GM18873 (cell line): Measurements from ENCODE around the gene PRF1.
"Not testable (repeated sequence)": the region's sequence is repeated elsewhere in the genome, so short reads cannot be mapped to it uniquely, and the experiment has no call there.

Experiments
- ATAC-seq: cut with Tn5 transposase; IDR thresholded peaks from one replicate; pipeline ENCODE4 v1.9.1; 2021; ENCODE audit warnings: mild to moderate bottlenecking, moderate library complexity, moderate number of reproducible peaks; ENCODE audit not compliant: unreplicated experiment, low FRiP score

Gene PRF1

GRCh38 chr10:70602665-70603448 lies at the start of gene PRF1:
Gene PRF1 (minus strand): TSS chr10:70602741. CDS start chr10:70600902, 1,839 bp downstream.
- no peak for ATAC-seq

- ATAC-seq: no peak
Measured at GRCh38 chr10:70651661-70652060, 49.1 kb upstream of the PRF1 start.

- ATAC-seq: no peak
Measured at GRCh38 chr10:70650718-70651117, 48.2 kb upstream of the PRF1 start.

GRCh38 chr10:70650104-70650503 lies 47.6 kb upstream of the PRF1 start:
- no peak for ATAC-seq

- ATAC-seq: no peak
Measured at GRCh38 chr10:70649526-70649925, 47.0 kb upstream of the PRF1 start.

- ATAC-seq: no peak
Measured at GRCh38 chr10:70648427-70648826, 45.9 kb upstream of the PRF1 start.

GRCh38 chr10:70647086-70647485 lies 44.5 kb upstream of the PRF1 start:
- ATAC-seq: no peak

GRCh38 chr10:70644959-70645358 lies 42.4 kb upstream of the PRF1 start:
- ATAC-seq: not testable (repeated sequence)

GRCh38 chr10:70643272-70643671 lies 40.7 kb upstream of the PRF1 start:
- not testable (repeated sequence) for ATAC-seq

- ATAC-seq: not testable (repeated sequence)
Measured at GRCh38 chr10:70639640-70640383, 37.3 kb upstream of the PRF1 start.

- not testable (repeated sequence) for ATAC-seq
Measured at GRCh38 chr10:70634515-70634914, 32.0 kb upstream of the PRF1 start.

- no peak for ATAC-seq
Measured at GRCh38 chr10:70634011-70634410, 31.5 kb upstream of the PRF1 start.

GRCh38 chr10:70631735-70632134 lies 29.2 kb upstream of the PRF1 start:
- not testable (repeated sequence) for ATAC-seq

GRCh38 chr10:70629338-70629737 lies 26.8 kb upstream of the PRF1 start:
- no peak for ATAC-seq

GRCh38 chr10:70626056-70626455 lies 23.5 kb upstream of the PRF1 start:
- no peak for ATAC-seq

- ATAC-seq: no peak
Measured at GRCh38 chr10:70622981-70623844, 20.7 kb upstream of the PRF1 start.

GRCh38 chr10:70622541-70622940 lies 20.0 kb upstream of the PRF1 start:
- no peak for ATAC-seq

GRCh38 chr10:70621503-70622078 lies 19.1 kb upstream of the PRF1 start:
- ATAC-seq: no peak

GRCh38 chr10:70620020-70620289 lies 17.4 kb upstream of the PRF1 start:
- ATAC-seq: no peak

GRCh38 chr10:70619271-70620019 lies 16.9 kb upstream of the PRF1 start:
- ATAC-seq: no peak
